ENCODE results near the gene SGPP2.

- TF ChIP-seq CTCF (IDR thresholded peaks at IDR 0.05) (no peak), POLR2A (IDR thresholded peaks at IDR 0.05) (no peak)
Observed at GRCh38 chr2:222479859-222480258, 55.5 kb downstream of the SGPP2 start.
